ENCODE measurements around the gene CCNF.

The CCNF gene

DNA sequence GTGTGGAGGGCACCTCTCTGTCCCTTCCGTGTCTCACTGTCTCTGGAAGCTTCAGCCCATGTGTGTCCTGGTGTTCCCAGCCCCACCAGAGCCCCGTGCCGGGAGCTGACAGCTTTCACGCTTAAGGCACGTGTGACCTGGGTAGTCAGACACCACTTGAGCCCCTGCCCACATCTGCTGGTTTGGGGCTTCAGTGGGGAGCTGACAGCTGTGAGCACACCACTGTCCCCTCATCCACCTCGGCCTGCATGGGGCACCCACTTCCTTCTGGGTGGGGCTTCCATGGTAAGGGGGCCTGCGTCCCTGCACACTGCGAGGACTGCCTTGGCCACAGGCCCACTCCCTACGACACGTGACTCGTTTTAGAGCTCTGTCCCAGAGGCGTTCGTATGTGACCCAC, 28.0 kb downstream of the CCNF start:
- DNase-seq (ENCODE audit: low read depth) = no peak

DNA sequence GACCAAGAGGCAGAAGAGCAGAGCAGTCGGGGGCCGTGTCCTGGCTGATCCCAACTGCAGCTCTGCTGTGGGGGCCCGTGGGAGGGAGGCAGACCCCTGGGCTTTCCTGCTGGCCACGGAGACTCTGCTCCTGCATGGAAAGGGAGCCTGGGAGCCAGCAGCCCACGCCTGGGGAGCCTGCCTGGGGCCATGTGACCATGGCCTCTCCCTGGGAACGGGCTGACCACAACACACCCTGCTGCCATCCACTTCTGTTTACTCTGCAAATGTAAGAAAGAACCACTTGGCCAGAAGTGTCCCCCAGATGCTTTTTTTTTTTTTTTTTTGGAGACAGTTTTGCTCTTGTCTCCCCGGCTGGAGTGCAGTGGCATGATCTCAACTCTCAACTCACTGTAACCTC, 28.7 kb downstream of the CCNF start:
- no peak for DNase-seq (ENCODE audit: low read depth)

DNA sequence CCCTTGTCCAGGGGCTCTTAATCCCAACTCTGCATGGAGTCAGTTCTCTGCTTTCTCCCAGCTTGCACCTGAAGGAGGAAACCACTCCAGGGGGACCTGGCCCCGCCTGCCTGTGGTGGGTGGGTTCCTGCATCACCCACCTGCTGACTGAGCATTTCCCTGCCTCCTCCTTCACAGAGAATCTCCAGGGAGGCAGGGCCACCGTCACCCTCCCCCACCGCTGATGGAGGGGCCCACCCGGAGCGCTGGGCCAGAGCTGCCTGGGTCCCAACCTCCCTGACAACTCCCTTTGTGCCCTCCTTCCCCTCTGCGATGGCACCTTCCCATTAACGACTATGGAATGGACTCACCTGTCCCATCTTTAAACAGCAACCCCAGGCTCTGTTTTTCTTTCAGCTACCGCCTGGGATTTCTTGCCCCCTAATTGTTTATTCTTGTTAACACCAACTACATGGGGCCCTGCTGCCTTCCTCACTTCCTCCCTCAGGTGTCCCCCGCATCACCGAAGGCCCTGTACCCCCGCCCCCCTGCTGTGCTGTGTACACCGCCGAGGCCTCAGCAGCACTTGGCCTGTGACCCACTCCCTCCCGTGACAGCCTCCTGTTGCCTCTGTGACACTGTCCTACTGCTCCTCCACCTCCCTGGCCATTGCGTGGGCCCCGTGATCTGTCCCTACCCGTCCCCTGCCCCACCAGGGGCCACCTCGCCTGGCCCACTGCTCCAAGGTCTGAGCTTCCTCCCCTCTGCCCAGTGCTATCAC, 29.8 kb downstream of the CCNF start:
- no peak for DNase-seq (ENCODE audit: low read depth)

DNA sequence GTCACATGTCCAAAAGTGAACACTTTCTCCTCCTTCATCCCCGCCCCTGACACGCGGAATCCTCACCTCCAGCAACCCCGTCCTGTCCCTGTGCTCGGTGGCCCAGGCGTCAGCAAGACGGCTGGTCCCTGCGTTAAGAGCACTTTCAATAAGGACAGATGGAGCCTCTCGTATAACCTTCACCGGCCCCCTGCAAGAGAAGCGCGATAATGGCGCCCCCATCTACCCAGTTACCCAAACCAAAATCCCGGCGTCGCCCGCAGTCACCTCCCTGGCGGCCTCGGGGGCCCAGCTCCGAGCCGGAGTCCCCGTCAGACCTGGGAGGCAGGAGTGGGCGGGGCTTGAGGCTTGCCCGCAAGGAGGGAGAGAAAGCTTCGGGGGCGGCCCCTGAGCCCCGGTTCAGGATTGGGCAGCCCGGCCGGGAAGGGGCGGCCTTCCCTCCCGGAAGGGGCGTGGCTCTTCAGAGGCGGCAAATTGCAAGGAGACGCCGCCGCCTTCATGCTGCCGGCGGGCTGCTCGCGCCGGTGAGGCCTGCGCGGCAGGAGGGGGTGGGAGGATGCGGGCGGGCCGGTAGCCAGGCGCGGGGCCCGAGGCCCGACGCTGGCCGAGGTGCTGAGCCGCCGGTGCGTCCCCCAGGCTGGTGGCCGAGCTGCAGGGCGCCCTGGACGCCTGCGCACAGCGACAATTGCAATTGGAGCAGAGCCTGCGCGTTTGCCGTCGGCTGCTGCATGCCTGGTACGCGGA, 30.6 kb downstream of the CCNF start, which contains the start of gene TEDC2:
Gene TEDC2, plus strand, starts transcription at position 463 of the 744 bp plus-strand sequence. Its CDS starts 36 bp downstream, at position 499.
- peak; percentile 98 for DNase-seq (ENCODE audit: low read depth)

DNA sequence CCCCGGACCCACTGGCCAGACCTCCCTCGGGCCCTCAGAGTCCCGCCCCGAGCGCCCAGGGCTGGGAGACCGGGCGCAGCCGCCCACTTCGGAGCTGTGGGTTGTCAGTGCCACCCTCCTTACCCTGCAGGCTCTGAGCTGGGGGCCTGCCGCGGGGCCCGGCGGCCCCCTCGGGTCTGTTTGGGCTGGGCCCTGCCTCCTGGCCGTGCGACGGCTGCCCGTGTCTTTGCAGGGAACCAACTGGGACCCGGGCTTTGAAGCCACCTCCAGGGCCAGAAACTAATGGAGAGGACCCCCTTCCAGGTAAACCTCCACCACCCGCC, 31.1 kb downstream of the CCNF start:
- DNase-seq (ENCODE audit: low read depth) = no peak

DNA sequence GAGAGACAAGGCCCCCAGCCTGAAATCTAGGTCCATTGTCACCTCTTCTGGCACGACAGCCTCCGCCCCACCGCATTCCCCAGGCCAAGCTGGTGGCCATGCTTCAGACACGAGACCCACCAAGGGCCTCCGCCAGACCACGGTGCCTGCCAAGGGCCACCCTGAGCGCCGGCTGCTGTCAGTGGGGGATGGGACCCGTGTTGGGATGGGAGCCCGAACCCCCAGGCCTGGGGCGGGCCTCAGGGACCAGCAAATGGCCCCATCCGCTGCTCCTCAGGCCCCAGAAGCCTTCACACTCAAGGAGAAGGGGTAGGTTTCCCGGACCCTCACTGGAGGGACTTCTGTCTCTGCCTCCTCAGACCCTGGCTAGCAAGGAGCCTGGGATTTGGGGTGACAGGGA, 31.7 kb downstream of the CCNF start:
- DNase-seq (ENCODE audit: low read depth) = no peak

DNA sequence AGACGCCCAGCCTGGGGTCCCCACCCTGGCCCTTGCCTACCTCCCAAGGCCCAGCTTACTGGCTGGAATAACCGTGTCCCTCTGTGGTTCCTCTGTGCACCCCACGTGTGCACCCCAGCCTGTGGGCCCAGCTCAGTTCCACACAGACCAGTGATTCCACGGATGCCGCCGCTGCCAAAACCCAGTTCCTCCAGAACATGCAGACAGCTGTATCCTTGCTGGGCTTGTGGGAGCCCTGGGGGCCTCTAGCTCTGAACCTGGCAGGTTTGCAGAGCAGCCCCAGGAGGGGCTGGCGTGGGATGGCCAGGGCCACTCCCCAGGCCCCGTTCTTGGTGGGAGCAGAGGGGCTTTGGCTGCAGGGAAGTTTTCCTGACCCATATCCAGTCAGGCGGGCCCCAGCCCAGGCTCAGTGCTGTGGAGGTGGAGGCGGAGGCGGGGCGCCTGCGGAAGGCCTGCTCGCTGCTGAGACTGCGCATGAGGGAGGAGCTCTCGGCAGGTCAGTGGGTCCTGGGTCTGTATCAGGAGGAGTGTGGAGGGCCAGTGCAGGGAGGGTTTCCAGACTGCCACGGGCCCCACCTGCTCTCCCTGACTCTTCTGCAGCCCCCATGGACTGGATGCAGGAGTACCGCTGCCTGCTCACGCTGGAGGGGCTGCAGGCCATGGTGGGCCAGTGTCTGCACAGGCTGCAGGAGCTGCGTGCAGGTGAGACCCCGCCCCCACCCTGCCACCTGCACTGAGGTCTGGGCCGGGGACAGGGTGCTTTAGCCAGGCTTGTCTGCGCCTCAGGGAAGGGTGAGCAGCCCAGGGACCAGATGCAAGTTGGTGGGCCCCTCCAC, 33.0 kb downstream of the CCNF start:
- no peak for DNase-seq (ENCODE audit: low read depth)

DNA sequence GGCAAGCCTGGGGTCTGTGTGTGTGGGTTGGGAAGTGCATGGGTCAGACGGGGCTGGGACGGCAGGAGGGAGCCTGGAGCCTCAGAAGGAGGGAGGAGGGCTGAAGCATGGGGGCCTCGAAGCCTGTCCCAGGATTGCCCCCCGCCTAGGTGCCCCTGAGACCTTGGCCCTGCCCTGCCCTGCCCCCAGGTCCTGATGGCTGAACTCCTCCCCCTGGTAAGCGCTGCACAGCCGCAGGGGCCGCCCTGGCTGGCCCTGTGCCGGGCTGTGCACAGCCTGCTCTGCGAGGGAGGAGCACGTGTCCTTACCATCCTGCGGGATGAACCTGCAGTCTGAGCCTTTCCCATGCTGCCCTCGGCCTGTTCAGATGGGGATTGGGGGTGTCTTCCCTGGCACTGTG, 35.1 kb downstream of the CCNF start:
- DNase-seq (ENCODE audit: low read depth) = no peak

DNA sequence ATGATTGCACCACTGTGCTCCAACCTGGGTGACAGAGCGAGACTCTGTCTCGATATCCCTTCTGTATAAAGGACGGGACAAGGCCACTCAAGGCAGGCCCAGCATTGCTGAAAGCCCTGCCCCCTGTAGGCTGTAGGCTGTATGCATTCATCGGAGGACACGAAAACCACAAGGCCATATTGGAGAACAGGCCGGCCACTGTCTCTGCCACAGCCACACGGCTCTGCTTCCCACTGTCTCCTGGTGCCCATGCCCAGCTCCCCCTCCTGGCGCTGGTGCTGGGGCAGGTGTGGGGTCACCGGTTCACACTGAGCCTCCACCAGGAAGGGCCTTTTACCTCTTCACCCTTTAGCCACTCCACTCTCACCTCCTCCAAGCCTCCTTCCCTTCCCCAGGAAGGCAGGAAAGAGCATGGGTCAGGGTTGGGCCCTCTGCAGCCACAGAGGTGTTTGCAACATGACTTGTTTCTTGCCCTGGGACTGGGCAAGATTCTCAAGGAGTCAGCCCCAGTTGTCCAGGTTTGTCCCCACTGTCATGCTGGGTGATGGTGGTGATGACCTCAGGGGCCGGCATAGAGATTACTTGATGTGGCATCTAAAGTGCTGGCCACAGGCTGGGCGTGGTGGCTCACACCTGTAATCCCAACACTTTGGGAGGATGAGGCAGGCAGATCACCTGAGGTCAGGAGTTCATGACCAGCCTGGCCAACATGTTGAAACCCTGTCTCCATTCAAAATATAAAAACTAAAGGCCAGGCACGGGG, 36.6 kb downstream of the CCNF start:
- no peak for DNase-seq (ENCODE audit: low read depth)

DNA sequence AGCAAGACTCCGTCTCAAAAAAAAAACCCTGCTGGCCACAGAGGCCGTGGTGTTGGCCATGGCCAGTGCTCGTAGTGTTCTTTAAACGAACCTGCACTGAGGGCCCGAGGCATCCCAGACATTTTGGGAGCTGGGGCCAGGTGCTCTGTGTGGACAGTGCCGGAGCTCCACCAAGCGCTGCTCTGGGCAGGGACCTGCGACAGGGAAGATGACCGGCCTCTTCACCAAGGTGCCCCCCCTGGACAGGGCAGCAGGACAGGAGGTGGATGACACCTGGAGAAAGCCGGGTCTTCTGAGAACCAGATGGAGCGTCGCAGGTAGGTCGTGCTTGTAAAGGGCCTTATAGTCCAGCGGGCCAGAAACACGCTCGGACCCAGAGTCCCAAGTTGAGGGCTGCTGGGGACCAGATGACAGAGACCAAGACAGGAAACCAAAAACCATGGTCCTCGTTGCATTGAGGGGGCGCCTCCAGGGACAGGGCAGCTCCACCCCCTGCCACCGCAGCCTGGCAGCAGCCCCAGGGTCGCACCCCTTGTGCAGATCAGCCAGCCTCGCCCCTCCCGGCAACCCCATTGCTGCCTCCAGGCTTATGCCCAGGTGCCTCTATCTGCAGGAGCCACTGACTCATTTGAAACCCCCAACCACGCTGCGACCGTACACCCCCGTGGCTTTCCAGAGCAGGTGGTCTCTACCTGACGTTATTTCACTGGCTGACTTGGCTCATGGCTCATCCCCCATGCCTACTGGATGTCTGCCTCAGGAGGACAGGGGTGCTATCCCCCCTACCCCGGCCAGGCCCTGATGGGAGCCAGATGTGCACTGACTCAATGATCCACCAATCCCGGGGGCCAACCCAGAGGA, 37.6 kb downstream of the CCNF start:
- no peak for DNase-seq (ENCODE audit: low read depth)

DNA sequence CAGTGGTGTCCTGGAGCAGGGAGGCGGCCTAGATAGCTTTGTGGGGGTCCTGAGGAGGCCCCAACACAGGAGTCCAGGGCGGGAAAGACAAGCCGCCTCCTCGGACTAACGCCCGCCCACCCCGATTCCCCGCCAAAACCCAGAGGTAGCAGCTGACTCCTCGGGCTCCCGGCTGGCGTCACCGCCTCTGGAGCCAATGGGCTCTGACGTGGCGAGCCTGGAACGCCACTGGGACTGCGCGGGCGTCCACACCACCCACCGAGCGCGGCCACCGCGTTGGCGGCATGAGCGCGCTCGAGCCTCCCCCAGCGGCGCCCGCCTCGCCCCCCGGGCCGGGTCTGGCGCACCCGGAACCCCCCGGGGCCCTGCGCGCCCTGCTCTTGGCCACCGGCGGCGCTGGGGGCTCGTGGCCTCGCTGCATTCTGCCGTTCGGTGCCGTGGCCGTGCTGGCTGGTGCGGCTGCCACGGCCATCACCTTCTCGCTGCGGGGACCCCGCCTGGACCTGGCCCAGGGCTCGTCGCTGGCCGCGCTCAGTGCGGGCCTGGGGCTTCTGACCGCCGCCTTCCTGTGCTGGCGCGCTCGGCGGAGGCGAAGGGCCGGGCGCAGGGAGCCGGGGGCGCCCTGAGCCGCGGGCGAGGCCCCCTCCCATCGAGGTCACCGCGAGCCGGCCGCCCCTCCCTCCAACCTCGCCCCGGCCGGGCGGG, 38.4 kb downstream of the CCNF start:
- DNase-seq (ENCODE audit: low read depth) = no peak

DNA sequence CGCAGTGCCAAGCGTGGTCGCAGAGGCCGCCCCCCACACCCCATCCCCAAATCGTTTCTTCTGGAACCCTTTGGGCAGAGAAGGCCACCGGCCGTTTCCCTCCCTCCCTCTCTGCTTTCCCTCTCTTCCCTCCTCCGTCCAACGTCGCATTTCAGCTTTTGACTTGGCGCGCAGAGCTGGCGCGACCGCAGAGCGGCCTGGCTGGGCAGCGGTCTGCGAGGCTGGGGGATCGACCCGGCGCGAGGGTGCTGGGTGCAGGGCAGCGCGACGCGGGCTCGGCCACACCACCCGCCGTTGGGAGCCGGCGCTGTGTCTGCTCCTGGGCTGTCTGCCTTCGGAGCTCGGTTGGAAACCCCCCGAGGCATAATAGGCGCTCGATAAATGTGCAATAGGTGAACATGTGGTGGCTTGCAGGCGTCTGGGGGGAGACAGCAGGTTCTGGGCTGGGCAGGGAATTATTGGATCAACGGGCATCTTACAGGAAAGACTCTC, 39.0 kb downstream of the CCNF start:
- DNase-seq (ENCODE audit: low read depth) = no peak

DNA sequence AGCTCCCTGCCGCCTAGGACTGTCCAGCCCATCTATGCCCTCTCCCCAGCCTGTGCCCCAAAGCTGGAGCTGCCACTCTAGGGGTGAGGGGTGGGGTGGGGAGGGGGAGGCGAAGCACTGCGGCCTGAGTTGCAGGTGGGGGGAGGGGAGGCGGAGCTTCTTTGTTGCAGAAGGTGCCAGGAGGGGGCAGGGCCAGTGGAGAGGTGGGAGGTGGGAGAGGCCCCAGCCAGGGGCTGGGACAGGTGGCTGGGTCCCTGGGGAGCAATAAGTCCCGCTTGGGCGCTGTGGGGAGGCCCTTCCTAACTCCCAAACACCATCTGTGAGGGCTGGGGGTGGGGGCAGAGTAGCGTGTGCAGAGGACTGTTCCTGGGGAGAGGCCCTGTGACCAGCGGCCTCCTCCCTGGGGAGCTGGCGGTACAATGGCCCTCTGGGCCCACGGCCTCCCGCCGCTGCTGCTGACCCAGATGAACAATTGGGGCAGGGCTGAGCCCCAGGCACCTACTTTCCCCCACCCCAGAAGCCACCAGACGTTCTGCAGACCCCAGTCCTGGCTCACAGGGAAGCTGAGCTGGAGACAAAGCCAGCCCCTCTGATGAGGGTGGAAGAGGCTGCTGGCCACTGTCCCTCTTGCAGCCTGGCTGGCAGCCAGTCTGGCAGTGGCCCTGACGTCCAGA, 39.6 kb downstream of the CCNF start:
- no peak for DNase-seq (ENCODE audit: low read depth)

DNA sequence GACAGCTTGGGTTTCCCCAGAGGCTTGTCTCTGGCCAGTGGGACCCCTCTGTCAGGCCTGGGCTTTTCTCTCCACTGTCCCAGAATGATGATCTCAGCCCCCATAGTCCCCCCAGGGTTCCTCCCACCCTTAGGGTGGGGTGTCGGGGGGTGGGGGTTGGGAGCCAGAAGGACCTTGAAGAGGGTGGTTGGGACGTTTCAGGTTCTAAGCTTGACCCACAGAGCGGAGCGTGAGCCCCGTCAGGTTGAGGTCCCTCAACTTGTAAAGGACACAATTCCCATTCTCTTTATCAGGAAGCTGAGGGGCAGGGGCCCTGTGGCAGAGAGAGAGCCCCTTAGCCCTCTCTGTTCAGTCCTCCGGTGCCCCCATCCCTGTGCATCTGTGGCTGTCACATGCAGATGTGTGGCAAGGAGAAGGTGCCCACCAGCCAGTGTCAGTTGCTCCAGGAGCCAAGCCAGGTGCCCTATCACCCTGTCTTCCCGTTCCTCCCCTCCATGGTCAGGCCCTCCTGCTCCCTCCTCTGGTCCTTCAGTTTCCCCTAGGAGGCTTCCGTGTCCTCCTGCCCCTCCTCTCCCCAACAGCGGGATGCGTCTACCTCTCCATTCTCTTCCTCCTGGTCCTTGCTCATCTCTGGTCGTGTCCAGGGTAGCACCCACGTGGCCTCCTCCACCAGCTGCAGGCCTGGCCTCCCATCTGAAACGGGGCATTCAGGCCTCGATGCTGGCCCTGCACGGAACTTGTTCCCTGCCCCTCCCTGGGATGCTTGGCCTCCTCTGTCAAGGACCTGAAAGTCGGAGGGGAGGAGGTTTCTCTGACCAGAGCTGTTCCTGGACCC, 40.4 kb downstream of the CCNF start:
- no peak for DNase-seq (ENCODE audit: low read depth)

DNA sequence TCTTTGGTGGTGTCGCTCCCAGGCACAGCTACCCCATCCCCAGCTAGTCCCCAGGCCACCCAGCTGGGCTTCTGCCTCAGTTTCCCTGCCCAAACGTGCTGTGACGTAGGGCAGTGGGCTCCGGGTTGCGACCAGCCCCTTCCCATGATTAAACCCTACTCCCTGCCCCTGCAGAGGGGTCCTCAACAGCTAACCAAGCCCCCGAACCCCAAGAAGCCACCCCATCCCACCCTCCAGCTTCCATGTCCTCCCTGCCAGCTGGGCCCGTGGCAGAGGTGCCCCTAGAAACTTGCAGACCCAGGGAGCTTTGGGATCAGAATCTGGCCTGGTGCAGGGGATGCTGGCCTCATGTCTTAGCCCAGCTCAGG, 41.0 kb downstream of the CCNF start:
- DNase-seq (ENCODE audit: low read depth) = no peak

DNA sequence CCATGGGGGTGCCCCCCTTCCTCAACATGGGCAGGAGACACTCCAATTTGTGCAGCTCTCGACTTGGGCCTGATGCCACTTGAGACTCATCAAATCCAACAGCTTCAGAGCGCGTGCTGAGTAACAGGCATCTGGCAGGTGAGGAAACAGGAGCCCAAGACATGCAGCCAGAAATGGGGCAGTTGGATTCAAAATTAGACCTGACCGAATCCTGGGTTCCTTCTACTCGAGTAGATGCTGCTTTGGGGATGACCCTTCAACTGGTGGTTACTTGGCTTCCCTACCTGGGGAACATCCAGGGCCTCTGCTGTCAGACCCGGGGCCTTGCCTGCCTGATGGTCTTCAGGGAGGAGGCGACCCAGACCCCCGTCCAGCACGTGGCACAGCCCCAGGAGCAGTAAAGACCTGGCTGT, 41.4 kb downstream of the CCNF start:
- DNase-seq (ENCODE audit: low read depth) = no peak

DNA sequence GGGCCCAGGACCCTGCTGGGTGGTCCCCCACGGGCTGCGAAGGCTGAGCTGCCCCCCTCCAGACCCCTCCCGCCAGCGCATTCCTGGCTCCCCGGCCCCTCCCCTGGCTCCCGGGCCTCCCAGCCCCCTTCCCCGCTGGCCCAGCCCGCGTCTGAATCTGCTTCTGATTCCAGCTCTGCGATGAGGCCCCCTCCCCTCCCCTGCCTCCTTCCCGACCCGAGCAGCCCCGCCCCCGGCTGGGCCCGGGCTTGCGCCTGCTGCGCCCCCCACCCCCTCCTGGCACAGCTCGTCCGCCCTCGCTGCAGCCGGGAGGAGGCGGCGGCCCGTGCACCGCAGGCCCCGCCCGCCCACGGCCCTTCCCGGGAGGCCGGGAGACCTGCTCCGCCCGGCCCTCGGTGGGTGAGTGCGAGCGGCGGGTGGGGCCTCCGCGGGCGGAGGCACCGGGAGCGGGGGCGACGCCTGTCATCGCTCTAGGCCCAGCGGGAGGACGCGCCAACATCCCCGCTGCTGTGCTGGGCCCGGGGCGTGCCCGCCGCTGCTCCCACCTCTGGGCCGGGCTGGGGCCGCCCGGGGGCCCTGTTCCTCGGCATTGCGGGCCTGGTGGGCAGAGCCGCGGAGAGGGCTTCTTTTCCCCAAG, 41.9 kb downstream of the CCNF start, which contains the start of gene NTN3:
Gene NTN3, plus strand, starts transcription at position 282 of the 637 bp plus-strand sequence. CDS start 405 bp downstream, outside the sequence.
- DNase-seq (ENCODE audit: low read depth) = no peak

Data from activated T-cell treated with anti-CD3 and anti-CD28 coated beads for 48 hours (primary cell).